GM21723 (cell line): ENCODE data around the gene GLYATL2.

ENCODE experiments used
- ATAC-seq: cut with Tn5 transposase; IDR thresholded peaks from one replicate; pipeline ENCODE4 v1.9.1; 2021; ENCODE audit warnings: mild to moderate bottlenecking, moderate library complexity; ENCODE audit not compliant: unreplicated experiment

The GLYATL2 gene, protein sequence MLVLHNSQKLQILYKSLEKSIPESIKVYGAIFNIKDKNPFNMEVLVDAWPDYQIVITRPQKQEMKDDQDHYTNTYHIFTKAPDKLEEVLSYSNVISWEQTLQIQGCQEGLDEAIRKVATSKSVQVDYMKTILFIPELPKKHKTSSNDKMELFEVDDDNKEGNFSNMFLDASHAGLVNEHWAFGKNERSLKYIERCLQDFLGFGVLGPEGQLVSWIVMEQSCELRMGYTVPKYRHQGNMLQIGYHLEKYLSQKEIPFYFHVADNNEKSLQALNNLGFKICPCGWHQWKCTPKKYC

DNA sequence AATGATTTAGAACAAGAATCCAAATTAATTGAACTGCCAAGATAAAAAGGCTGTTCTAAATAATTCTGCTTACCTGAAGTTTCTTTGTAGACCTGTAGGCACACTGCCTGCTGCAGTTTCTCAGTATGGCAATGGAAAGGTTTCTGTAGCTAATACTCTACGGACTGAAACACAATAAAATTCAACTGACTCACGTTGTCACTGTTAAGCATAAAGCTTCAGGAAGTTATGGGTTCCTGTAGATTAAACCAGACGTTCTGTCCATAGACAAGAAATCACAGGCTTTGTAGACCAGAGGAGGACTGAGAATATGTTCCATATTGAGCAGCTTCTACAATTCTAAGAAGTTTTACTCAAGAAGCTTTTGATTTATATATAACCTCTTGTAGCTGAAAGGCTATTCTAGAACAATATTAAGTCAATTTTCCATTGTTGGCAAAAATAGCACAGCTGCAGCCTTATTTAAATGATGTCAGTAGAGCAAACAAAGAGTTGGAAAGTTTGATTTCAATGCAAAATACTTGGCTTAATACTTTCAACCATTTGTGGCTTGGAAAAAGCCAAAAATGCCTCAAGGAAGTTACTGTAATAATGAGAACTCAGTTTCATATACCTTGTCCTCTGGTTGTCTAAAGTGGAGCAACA lies at the start of gene GLYATL2:
Gene GLYATL2 (minus strand): TSS at position 344 of the 645 bp plus-strand sequence. CDS start 5,092 bp downstream, outside the sequence.
- no peak for ATAC-seq

DNA sequence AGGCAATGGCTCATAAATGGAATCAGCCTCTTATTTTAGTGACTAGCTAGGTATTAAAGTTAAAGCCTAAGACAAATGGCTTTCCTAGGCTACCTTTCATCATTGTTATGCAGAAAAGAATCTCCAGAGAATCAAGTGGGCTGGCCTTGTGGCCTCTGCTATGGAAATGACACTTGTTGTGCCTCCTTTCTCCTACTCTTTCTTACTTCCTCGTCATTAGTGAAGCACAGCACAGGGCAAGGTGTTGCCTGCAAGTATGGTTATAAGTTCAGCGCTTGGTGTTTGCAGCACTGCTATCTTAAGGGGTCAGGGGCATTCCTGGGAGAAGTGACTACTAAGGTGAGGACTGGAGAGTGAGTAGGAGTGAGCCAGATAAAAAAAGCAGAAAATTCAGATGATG lies 49.4 kb upstream of the GLYATL2 start:
- ATAC-seq: no peak

DNA sequence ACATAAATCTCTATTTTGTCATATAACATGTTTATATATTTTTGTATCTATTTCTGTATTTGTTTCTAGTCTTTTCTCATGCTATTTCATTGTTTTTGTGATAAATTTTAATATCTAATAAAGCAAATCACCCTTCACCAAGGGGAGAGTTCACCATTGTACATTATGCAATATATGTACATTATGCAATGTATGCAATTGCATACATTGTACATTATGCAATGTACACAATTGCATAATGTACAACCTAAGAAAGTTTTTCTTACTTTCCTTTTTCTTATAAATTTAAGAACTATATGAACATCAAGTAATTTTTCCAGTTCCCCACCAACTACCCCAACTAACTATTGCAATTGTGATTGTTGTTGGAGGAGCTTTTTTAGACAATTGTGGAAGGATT lies 44.1 kb upstream of the GLYATL2 start:
- ATAC-seq: no peak

DNA sequence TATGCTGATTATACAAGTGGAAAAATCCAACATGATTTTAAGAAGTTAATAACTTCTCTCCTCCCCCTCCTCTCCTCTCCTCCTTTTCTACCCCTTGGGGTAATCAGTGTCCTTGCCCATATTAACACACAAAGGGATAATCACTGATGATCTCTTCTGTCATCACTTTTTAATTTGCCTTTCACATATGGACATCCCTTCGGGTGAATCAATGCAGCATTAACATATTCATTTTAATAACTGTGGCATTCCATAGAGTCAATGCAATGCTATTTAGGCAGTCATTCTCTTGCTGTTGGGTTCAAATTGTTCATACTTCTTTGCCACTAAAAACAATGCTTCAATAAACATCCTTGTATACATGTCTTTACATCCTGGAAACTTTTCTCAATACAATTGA lies 42.9 kb upstream of the GLYATL2 start:
- no peak for ATAC-seq

DNA sequence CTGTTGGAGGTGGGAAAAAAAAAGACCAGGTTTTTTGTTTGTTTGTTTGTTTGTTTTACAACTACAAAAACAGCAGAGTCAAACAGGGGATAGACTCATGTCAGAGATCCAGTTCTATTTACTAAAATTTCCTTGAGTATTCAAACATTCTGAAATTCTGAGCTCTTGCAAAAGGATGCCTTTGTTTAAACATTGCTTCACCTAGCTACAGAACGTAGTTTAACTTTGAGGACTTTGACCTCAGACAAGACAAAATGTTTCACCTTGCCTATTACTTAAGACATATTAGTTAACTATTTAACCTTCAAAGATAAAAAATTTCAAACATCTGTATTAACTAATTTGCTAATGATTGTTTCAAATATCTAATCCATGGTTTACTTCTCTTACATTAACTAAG lies 36.1 kb upstream of the GLYATL2 start:
- no peak for ATAC-seq

DNA sequence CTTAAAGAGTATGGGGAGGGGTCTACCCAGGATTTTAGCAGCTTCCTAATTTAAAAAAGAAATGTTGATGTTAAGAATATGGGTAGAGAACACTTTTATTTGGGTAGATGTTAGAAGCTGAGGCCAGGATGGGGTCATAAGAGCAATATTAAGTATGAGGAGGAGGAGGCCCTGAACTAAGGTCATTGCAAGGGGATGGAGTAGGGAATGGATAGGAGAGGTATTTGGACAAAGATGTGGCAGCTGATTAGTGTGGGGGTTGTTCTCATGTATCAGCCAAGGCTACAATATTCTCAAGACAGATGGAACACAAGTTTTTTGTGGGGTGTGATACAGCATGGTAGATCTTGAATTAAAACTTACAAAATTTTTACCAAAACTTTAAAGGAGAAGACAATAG lies 35.7 kb upstream of the GLYATL2 start:
- no peak for ATAC-seq

DNA sequence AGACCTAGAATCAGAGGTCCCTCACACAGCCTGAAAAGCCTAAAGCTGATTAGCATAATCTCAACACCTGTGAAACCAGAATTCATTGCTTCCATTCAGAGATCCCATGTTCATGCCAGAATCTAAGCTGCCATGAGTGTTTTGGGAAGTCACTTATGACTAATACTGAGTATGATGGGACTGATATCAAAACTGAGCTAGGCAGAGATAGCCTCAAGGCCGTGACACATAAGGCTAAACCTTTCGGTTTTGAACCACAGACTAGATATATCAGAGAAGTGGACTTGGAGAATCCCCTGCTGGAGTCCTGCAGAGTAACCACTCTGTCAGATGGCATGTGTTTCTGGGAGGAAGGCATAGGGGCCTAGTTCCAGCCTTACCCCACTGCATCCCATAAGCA lies 23.1 kb upstream of the GLYATL2 start:
- no peak for ATAC-seq

DNA sequence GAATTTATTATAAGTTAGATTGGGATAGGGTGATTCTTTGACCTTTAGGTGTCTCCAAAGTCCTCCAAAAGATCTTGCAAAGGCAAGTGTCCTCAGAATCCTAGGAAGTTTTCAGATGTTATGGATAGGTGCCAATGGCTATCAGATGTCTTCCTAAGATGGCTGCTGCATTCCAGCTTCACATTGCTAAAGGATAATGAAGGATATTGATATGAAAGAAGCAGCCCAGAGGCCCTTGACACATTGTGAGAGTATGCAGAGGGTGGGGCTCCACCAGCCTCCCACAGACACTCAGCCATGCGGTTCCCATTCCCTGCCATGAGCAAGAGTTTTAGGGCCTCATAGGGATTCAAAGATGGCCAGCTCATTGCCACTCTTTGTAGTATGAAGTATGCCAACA lies 22.3 kb upstream of the GLYATL2 start:
- no peak for ATAC-seq

DNA sequence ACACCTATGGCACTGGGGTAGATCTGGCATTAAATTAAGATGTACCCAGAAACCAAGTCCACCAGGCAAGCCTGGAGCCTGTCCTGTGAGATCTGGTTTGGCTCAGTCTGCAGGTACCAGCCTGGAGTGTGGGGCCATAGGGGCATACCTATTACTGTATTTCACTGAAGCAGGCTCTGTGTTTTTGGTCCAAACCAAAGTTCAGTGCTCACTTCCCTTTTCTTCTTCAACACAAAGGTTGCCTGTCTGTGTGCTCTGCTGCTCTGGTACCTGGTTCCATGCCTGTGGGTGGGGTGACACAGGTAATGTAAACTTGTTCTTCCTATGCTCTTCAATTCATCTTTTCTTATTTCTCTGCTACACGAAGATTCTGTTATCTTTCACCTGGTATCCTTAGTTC lies 19.8 kb upstream of the GLYATL2 start:
- ATAC-seq: no peak

DNA sequence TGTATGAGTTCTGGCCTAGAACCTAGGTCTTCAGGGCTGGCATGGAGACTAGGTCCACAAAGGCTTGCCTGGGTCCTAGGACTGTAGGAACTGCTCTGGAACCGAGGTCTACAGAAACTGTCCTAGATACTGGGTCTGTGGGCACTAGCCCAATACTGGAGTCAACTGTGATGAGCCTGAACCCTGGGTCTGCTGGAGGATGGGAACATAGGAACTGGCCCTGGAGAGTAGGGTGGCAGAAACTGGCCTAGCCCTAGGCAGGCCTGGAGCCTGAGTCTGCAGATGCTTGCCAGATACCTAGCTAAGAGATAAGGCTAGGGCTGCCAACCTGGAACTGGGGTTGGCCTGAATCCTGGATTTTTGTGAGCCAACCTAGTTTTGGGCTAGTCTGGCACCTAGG lies 19.2 kb upstream of the GLYATL2 start:
- ATAC-seq: no peak

DNA sequence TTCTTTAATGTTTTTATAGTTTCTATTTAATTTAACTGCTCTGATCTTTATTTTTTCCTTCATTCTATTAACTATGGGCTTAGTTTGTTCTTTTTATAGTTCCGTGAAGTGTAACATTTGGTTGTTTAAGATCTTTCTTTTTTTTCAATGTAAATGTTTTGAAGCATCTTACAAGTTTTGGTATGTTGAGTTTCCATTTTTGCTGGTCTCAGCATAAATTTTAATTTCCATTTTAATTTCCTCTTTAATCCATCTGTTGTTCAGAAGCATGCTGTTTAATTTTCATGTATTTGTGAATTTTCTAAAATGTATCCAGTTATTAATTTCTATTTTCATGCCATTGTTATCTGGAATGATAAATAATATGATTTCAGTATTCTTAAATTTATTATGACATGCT lies 17.0 kb upstream of the GLYATL2 start:
- no peak for ATAC-seq

DNA sequence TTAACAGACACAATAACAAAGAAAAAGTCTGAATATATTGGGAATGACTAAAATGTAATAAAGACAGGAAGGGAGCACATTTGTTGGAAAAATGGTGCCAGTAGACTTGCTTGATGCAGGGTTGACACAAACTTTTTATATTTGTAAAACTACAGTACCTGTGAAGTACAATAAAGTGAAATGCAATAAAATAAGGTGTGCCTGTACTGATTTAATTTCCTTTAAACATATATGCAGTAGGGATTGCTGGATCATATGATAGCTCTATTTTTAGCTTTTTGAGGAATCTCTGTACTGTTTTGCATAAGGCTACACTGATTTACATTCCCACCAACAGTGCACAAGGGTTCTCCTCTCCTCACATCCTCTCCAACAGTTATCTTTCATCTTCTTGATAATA lies 12.3 kb upstream of the GLYATL2 start:
- ATAC-seq: no peak

DNA sequence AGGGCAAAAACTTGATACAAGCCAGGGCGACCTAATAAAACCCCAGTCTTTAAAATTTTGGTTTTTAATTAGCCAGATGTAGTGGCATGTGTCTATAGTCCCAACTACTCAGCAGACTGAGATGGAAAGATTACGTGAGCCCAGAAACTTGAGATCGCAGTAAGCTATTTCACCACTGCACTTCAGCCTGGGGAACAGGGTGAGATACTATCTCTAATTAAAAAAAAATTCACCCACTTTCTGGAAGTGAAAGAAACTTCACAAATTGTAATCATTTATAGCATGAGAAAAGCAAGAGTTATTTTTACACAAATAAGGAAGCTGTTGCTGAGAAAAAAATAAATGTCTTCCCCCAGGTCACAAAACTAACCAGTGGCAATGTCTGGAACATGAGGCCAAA lies 882 bp upstream of the GLYATL2 start:
- no peak for ATAC-seq

DNA sequence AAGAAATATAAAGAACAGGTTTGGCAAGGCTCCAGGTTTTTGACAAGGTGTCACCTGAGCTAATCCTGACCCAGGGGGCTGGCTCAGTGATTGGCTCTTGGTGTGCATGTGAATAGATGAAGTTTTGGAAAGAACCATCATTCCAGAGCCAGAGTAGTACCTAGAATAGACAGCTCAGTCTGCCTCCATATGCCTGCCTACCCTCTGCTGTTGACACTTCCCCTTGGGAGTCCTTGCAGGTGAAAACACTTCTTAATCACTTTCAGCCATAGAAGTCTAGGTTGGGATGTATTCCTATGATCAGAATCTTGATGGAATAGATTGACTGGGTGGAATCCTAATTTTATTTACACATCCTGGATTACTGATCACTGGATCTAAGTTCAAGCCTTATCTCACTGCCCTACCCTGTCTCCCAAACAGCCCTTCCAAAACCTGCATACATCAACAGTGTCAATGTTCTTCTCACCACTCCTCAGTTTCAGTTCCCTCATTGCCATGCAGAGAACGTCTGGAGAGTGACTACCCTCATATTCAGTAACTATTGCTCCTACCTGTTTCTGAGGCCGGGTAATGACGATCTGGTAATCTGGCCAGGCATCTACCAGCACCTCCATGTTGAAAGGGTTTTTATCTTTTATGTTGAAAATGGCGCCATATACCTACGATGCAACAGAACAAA lies 6.7 kb downstream of the GLYATL2 start:
- ATAC-seq: no peak

DNA sequence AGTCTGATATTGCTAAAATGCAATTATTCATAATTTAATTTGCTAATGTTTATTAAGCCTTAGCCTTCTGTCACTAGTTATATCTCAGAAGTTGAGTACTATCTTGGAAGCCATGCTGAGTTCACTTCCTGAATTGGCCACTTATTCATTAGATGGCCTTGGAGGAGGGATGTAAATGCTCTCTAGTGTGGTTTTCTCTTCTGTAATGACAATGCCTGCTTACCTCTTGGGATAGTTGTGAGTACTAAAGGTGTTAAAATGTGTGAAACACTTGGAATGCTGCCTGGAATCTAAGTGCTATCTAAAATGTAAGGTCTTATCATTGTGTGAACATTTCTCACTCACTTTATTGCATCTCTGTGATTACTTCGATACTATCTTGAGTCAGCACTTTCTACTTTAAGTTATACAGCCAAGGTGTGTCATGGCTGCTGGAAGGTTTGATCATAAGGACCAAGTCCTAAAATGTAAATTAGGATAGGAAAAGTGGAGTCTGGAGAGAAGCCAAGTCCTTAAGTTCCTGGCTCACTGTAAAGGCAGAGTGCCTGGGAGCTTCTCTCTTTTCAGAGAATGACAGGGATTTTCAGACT lies 12.4 kb downstream of the GLYATL2 start:
- ATAC-seq: no peak

DNA sequence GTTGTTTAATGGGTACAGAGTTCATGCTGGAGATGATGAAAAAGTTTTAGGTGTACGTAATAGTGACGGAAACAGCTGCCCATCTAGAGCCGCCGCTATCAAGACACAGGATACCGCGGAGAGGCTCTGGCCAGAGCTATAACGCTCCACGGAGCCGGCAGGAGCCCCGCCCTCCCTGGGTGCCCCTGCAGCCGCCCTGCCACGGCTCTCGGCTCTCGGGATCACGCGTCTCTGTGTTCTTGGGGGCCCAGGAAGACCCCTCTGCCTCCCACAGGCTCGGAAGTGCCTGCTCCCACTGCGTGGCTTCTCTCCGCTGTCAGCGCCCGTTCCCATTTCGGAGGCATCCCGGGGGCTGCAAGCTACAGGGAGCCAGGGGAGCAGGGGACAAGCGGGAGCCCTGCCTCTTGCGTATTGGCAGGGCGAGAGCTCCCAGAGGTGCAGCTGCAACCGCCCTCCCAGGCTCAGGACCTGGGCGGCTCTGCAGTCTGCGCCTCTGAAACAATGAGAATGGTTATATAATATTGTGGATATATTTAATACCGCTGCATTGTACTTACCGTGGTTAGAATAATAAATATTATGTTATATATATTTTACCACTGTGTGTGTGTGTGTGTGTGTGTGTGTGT lies 13.7 kb downstream of the GLYATL2 start:
- no peak for ATAC-seq

DNA sequence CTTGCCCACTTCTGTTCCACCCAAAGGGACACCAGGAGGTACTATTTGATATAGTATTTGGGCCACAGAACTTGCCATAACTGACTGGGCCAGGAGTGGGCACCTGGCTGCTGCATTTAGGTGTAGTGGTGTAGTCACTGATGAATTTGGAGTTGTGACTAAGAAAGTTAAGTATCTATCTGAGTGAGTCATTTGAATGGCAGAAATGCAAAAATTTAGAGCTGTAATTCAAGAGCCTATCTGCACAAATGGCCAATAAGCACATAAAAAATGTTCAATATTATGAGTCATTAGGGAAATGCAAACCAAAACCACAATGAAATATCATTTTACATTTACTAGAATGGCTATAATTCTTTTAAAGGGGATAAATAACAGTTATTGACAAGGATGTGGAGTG lies 14.7 kb downstream of the GLYATL2 start:
- ATAC-seq: no peak

DNA sequence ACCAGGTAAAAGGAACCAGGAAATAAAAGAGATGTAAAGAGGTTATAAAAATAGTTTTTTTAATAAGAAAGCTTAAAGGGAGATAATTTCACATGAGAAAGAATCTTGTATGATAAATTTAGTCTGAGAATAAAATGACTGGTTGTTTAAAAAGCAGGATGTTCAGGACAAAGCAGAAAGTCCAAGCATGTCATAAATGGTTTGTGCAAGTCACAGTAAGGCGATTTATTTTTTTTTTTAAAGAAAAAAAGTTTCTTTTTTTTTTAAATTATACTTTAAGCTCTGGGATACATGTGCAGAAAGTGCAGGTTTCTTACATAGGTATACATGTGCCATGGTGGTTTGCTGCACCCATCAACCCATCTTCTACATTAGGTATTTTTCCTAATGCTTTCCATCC lies 30.8 kb downstream of the GLYATL2 start:
- ATAC-seq: no peak

DNA sequence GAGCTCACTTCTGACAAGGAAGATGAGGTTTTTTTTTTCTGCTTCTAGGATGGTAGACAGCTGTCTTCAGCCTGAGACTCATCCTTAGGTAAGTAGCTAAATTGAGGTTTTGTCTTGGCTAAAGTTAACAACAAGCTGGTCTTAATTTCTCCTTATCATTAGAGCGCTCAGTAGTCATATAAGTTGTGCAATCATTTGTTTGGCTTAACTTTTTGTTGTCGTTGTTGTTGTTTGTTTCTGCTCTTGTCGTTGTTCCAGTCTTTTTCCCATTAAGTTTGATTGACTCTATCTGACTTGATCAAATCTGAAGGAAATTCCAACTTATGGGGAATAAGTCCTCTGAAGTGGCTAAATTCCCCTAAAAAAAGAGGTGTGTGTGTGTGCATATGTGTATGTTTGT lies 33.0 kb downstream of the GLYATL2 start:
- ATAC-seq: no peak

DNA sequence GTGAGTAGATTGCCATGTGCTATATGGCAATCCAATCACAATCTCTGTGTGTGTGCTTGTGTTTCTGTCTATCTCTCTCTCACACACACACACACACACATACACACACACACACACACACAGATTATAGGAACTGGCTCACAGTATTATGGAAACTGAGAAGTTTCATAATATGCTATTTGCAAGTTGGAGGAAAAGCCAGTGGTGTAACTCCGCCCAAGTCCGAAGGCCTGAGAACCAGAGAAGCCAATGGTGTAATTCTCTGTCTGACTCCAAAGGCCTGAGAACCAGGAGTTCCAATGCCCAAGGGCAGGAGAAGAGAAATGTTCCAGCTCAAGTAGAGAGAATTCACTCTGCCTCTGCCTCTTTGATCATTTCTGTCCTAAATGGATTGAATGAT lies 37.2 kb downstream of the GLYATL2 start:
- ATAC-seq: no peak

DNA sequence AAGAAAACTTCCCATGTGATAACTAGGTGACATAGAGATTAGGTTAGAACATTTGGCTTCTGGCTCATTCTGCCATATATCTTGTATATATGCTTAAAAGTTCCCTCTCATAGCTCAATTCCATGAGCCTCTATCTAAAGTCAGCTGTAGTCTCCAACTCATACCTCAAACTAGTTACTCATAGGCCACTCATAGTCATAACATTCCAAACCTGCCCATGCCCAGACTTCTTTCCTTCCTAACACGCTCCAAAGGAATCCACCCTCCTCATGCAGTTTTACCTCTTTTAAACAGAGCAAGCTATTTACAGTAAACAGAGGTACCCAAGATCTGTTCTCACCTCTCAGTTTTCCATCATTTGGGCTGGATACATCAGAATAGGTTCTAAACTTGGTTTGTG lies 39.4 kb downstream of the GLYATL2 start:
- ATAC-seq: no peak
